ENCODE measurements around the gene YWHAG. TPM values are rescaled to one million over a fixed set of nuclear protein-coding genes. Genes with fewer than 3 reads are reported as not detected.

YWHAG gene
- total RNA-seq, 2 experiments from 2014 or later: 42.6 to 126 TPM

DNA sequence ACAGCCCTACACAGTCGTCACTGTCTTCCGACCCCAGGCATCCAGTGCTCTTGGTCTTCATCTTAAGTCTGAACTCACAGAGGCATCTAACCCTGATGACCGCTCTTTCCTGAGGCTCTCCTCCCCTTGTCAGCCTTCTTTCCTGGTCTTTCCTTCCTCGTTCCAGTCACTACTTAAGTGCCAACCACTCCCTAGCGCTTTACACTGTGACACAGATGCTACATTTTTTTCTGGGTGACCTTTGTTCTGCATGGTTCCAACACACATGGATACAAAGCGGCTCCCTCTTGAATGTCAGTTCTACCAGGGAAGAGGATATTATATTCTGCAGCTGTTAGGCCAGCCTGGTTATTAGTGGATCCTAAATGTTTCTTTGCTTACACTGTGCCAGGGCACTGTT is 12.7 kb downstream of the YWHAG start:
- H3K36me3 ChIP-seq (ENCODE audit: insufficient read depth, low read length): peaks cover 100% of the 10 kb centered on the region
- POLR2A ChIA-PET: no interaction called here

GRCh38 chr7:76343931-76344321 is 14.9 kb downstream of the YWHAG start:
- TF ChIP-seq EZH2phosphoT487 (IDR thresholded peaks at IDR 0.05; ENCODE audit: borderline replicate concordance, low read depth, low read length) (no peak), CTCF (conservative IDR thresholded peaks at IDR 0.05; ENCODE audit: low read length) (no peak)

More for the DNA sequence above, 12.7 kb downstream of the YWHAG start:
- CTCF ChIA-PET (ENCODE audit: unreplicated experiment): no interaction called here
- Histone ChIP-seq H4K20me1 (ENCODE audit: insufficient read depth, low read length) (peaks cover 25% of the 10 kb centered on the region), H3K27ac (ENCODE audit: low read depth, low read length, poor library complexity, severe bottlenecking) (no peak overlapping the region), H3K9me2 (ENCODE audit: insufficient read depth, low read length) (no peaks in the 10 kb centered on the region), H3K4me1 (ENCODE audit: insufficient read depth, low read length, poor library complexity, severe bottlenecking) (no peaks in the 10 kb centered on the region), H2AFZ (ENCODE audit: low read length) (no peak overlapping the region), H3K4me3 (ENCODE audit: low read depth, low read length, poor library complexity, severe bottlenecking) (no peak overlapping the region), H3K4me2 (ENCODE audit: low read length) (no peak overlapping the region), H3K79me2 (ENCODE audit: insufficient read depth, low read depth, low read length) (peaks cover 84% of the 10 kb centered on the region), H3K9me3 (ENCODE audit: low read length) (no peaks in the 10 kb centered on the region)
- no TSS peak for BruUV-seq (replicated peaks)
- intact Hi-C loops (cut with micrococcal nuclease; ENCODE audit: unreplicated experiment): no loop called here
- TF ChIP-seq EZH2phosphoT487 (IDR thresholded peaks at IDR 0.05; ENCODE audit: borderline replicate concordance, low read depth, low read length) (no peak), CTCF (conservative IDR thresholded peaks at IDR 0.05; ENCODE audit: low read length) (no peak)
- no peak for DNase-seq (ENCODE audit: low spot score)

GRCh38 chr7:76343294-76343930 is 15.4 kb downstream of the YWHAG start:
- intact Hi-C loops (cut with micrococcal nuclease; ENCODE audit: unreplicated experiment): no loop called here
- CTCF ChIA-PET (ENCODE audit: unreplicated experiment): no interaction called here
- Histone ChIP-seq H3K4me3 (ENCODE audit: low read depth, low read length, poor library complexity, severe bottlenecking) (no peak overlapping the region), H3K27ac (ENCODE audit: low read depth, low read length, poor library complexity, severe bottlenecking) (no peak overlapping the region), H4K20me1 (ENCODE audit: insufficient read depth, low read length) (peaks cover 23% of the 10 kb centered on the region), H3K79me2 (ENCODE audit: insufficient read depth, low read depth, low read length) (peaks cover 84% of the 10 kb centered on the region), H2AFZ (ENCODE audit: low read length) (no peak overlapping the region), H3K4me1 (ENCODE audit: insufficient read depth, low read length, poor library complexity, severe bottlenecking) (no peaks in the 10 kb centered on the region), H3K4me2 (ENCODE audit: low read length) (no peak overlapping the region), H3K9me3 (ENCODE audit: low read length) (no peaks in the 10 kb centered on the region), H3K9me2 (ENCODE audit: insufficient read depth, low read length) (no peaks in the 10 kb centered on the region), H3K36me3 (ENCODE audit: insufficient read depth, low read length) (peaks cover 100% of the 10 kb centered on the region)
- POLR2A ChIA-PET: no interaction called here
- BruUV-seq (replicated peaks): no TSS peak
- no peak for DNase-seq (ENCODE audit: low spot score)
- TF ChIP-seq CTCF (conservative IDR thresholded peaks at IDR 0.05; ENCODE audit: low read length) (no peak), EZH2phosphoT487 (IDR thresholded peaks at IDR 0.05; ENCODE audit: borderline replicate concordance, low read depth, low read length) (no peak)

More at GRCh38 chr7:76343931-76344321, 14.9 kb downstream of the YWHAG start:
- H3K79me2 ChIP-seq (ENCODE audit: insufficient read depth, low read depth, low read length): peaks cover 84% of the 10 kb centered on the region
- H3K4me1 ChIP-seq (ENCODE audit: insufficient read depth, low read length, poor library complexity, severe bottlenecking): no peaks in the 10 kb centered on the region
- H3K4me2 ChIP-seq (ENCODE audit: low read length): no peak overlapping the region
- POLR2A ChIA-PET: no interaction called here
- H2AFZ ChIP-seq (ENCODE audit: low read length): no peak overlapping the region
- peaks cover 100% of the 10 kb centered on the region for H3K36me3 ChIP-seq (ENCODE audit: insufficient read depth, low read length)
- no peak overlapping the region for H3K4me3 ChIP-seq (ENCODE audit: low read depth, low read length, poor library complexity, severe bottlenecking)
- intact Hi-C loops (cut with micrococcal nuclease; ENCODE audit: unreplicated experiment): no loop called here
- BruUV-seq (replicated peaks): no TSS peak
- no peak for DNase-seq (ENCODE audit: low spot score)
- H4K20me1 ChIP-seq (ENCODE audit: insufficient read depth, low read length): peaks cover 20% of the 10 kb centered on the region
- H3K9me2 ChIP-seq (ENCODE audit: insufficient read depth, low read length): no peaks in the 10 kb centered on the region
- no peak overlapping the region for H3K27ac ChIP-seq (ENCODE audit: low read depth, low read length, poor library complexity, severe bottlenecking)
- H3K9me3 ChIP-seq (ENCODE audit: low read length): no peaks in the 10 kb centered on the region
- CTCF ChIA-PET (ENCODE audit: unreplicated experiment): no interaction called here
